ENCODE results near the gene FGD1. TPM values are rescaled to one million over a fixed set of nuclear protein-coding genes. Genes with fewer than 3 reads are reported as not detected.

FGD1 gene
- total and polyA plus RNA-seq, 2 of the 4 experiments (the other 2 are of a cell fraction), result 2.0 to 12.3 TPM

- H3K4ac ChIP-seq (ENCODE audit: low read depth, low read length), result no peak overlapping the region
- no peak overlapping the region for H3K27ac ChIP-seq (ENCODE audit: insufficient read depth, low read length)
- no peak overlapping the region for H3K23ac ChIP-seq (ENCODE audit: low read depth, low read length)
- ChIA-PET POLR2A (ENCODE audit: unreplicated experiment) (no interaction called here), CTCF (no interaction called here)
- dilution Hi-C loops (cut with HindIII; ENCODE audit: low sequenced_read_pairs, unreplicated experiment) (no loop called here), in situ Hi-C loops (cut with MboI; ENCODE audit: low sequenced_read_pairs) (no loop called here), intact Hi-C loops (cut with micrococcal nuclease) (loop anchor here (10.0 kb wide), 1 partner anchor 152 kb away; no protein-coding TSS in a partner anchor)
- no CpG with 5 or more reads among the region's 2 CpGs for WGBS, 2 experiments (ENCODE audit: extremely low coverage in 2 of 2, insufficient read length in 1 of 2)
- H3K4me2 ChIP-seq (ENCODE audit: low read depth, low read length), result no peak overlapping the region
- no peak overlapping the region for H2AK5ac ChIP-seq (ENCODE audit: low read depth, low read length)
- no peaks in the 10 kb centered on the region for H4K20me1 ChIP-seq (ENCODE audit: insufficient read depth, low read length)
- no peaks in the 10 kb centered on the region for H3K9me1 ChIP-seq (ENCODE audit: insufficient read depth, low read length)
- H3K79me1 ChIP-seq (ENCODE audit: low read depth in 1 of 2, low read length in 2 of 2), result no peaks in the 10 kb centered on the region
- no peak overlapping the region for H2BK20ac ChIP-seq (ENCODE audit: low read depth, low read length)
- H3K9me3 ChIP-seq (ENCODE audit: control insufficient read depth, insufficient read depth, low read length), result peaks cover 2% of the 10 kb centered on the region; the same call in 1 of the 2 replicates
- TF ChIP-seq RFX5 (IDR thresholded peaks at IDR 0.05; ENCODE audit: low read depth, low read length) (no peak), CEBPB (IDR thresholded peaks at IDR 0.05; ENCODE audit: low read depth, low read length) (no peak), POLR2A (IDR thresholded peaks at IDR 0.05; ENCODE audit: low read depth, low read length) (no peak), CHD1 (IDR thresholded peaks at IDR 0.05; ENCODE audit: low read depth, low read length) (no peak), SMC3 (IDR thresholded peaks at IDR 0.05; ENCODE audit: low read depth, low read length) (no peak), MAZ (IDR thresholded peaks at IDR 0.05; ENCODE audit: borderline replicate concordance, low read depth, low read length) (no peak), USF2 (IDR thresholded peaks at IDR 0.05; ENCODE audit: low read depth, low read length) (no peak), MAFK (IDR thresholded peaks at IDR 0.05; ENCODE audit: low read depth, low read length) (no peak), RAD21 (IDR thresholded peaks at IDR 0.05; ENCODE audit: low read length) (no peak), FOS (IDR thresholded peaks at IDR 0.05; ENCODE audit: low read depth, low read length) (no peak), MXI1 (IDR thresholded peaks at IDR 0.05; ENCODE audit: borderline replicate concordance, low read depth, low read length) (no peak)
- no peak overlapping the region for H2AK9ac ChIP-seq (replicated peaks; ENCODE audit: low read depth, low read length, poor library complexity)
- H2BK120ac ChIP-seq (ENCODE audit: low read depth, low read length), result no peak overlapping the region
- no peak overlapping the region for H2BK15ac ChIP-seq (ENCODE audit: low read depth, low read length)
- H3K4me3 ChIP-seq (ENCODE audit: insufficient read depth, low read depth, low read length), result no peak overlapping the region
- DNase-seq (no peak), ATAC-seq (ENCODE audit: low read depth) (no peak)
- H3K27me3 ChIP-seq (ENCODE audit: control insufficient read depth, insufficient read depth, low read length), result peaks cover 19% of the 10 kb centered on the region
- no peaks in the 10 kb centered on the region for H3K4me1 ChIP-seq (ENCODE audit: control insufficient read depth, insufficient read depth, low read length)
- no peak overlapping the region for H4K5ac ChIP-seq (ENCODE audit: low read depth, low read length)
- no peak overlapping the region for H2AFZ ChIP-seq (replicated peaks; ENCODE audit: low read length, poor library complexity)
- no peak overlapping the region for H4K91ac ChIP-seq (ENCODE audit: insufficient read depth, low read depth, low read length)
- H2BK5ac ChIP-seq (ENCODE audit: low read depth, low read length, poor library complexity, severe bottlenecking), result no peak overlapping the region
- no peak overlapping the region for H3K56ac ChIP-seq (ENCODE audit: extremely low read depth, insufficient read depth, low read length)
- BruUV-seq (replicated peaks), result no TSS peak
- no peak overlapping the region for H3K9ac ChIP-seq (ENCODE audit: low read depth, low read length)
- no peak overlapping the region for H4K8ac ChIP-seq (ENCODE audit: low read depth in 2 of 2, low read length in 2 of 2)
- no peaks in the 10 kb centered on the region for H3K36me3 ChIP-seq (ENCODE audit: control insufficient read depth, insufficient read depth, low read length)
- no peak overlapping the region for H3K14ac ChIP-seq (replicated peaks; ENCODE audit: low read depth, low read length)
- H3K18ac ChIP-seq (ENCODE audit: low read depth, low read length), result no peak overlapping the region
These were observed 79.1 kb downstream of the FGD1 start for GRCh38 chrX:54416965-54417364.
